Coronary artery (tissue), 2 donors: ENCODE data around the gene SUPT7L.

ENCODE experiments used
- DNase-seq: peaks from one replicate; pipeline ENCODE4 v3.0.0-alpha.2; 2017; ENCODE audit warnings: low spot score
- H3K27ac ChIP-seq, 2 donors: fragments of 200-600 bp; sonication (generic); one replicate each; pipeline ENCODE4 v1.5.1; 2016 to 2019
- H3K4me3 ChIP-seq: fragments of 200-600 bp; sonication (generic); 2 replicates; pipeline ENCODE4 v1.5.1; 2016; ENCODE audit warnings: mild to moderate bottlenecking, moderate library complexity
- TF ChIP-seq, protein P1 (sequence below): fragments of 200-600 bp; sonication (generic); IDR thresholded peaks from one replicate; pipeline ENCODE4 v1.5.1; 2019; ENCODE audit warnings: antibody characterized with exemption

Gene SUPT7L

GRCh38 chr2:27667446-27667845 is 4.0 kb upstream of the SUPT7L start:
- DNase-seq, result no peak
- Histone ChIP-seq H3K27ac (no peak overlapping the region), H3K4me3 (no peak overlapping the region)
- TF ChIP-seq, protein P1, sequence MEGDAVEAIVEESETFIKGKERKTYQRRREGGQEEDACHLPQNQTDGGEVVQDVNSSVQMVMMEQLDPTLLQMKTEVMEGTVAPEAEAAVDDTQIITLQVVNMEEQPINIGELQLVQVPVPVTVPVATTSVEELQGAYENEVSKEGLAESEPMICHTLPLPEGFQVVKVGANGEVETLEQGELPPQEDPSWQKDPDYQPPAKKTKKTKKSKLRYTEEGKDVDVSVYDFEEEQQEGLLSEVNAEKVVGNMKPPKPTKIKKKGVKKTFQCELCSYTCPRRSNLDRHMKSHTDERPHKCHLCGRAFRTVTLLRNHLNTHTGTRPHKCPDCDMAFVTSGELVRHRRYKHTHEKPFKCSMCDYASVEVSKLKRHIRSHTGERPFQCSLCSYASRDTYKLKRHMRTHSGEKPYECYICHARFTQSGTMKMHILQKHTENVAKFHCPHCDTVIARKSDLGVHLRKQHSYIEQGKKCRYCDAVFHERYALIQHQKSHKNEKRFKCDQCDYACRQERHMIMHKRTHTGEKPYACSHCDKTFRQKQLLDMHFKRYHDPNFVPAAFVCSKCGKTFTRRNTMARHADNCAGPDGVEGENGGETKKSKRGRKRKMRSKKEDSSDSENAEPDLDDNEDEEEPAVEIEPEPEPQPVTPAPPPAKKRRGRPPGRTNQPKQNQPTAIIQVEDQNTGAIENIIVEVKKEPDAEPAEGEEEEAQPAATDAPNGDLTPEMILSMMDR, result no peak

DNA sequence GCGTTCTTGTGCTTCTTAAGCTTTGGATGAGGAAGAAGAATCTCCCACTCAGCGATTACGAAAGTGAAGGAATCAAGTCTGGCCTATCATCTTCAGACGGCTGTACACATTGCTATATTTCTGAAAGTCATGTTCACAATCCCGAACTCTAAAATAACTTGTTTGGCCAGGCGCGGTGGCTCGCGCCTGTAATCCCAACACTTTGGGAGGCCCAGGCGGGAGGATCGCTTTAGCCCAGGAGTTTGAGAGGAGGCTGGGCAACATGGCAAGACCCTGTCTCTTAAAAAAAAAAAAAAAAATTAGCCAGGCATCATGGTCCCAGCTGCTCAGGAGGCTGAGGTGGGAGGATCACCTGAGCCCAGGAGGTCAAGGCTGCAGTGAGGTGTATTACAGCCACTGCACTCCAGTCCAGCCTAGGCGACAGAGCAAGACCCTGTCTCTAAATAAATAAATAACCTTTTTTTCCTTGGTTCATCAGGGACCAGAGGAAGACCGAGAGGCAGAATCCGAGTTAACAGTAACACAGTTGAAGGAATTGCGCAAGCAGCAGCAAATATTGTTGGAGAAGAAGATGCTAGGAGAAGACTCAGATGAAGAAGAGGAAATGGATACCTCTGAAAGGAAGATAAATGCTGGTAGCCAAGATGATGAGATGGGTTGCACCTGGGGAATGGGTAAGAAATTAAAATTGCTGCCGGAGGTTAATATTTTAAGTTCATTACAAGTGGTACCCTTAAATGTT is 1.4 kb upstream of the SUPT7L start:
- DNase-seq, result no peak
- H3K27ac ChIP-seq, result no peak overlapping the region

GRCh38 chr2:27664154-27664574 is 750 bp upstream of the SUPT7L start:
- H3K27ac ChIP-seq, result peak overlapping the region; percentile 79 to 95
- DNase-seq, result no peak
- TF ChIP-seq, protein P1, result no peak

More for the DNA sequence above, 1.4 kb upstream of the SUPT7L start:
- peak overlapping the region; percentile 89 for H3K4me3 ChIP-seq
- TF ChIP-seq, protein P1, result no peak

DNA sequence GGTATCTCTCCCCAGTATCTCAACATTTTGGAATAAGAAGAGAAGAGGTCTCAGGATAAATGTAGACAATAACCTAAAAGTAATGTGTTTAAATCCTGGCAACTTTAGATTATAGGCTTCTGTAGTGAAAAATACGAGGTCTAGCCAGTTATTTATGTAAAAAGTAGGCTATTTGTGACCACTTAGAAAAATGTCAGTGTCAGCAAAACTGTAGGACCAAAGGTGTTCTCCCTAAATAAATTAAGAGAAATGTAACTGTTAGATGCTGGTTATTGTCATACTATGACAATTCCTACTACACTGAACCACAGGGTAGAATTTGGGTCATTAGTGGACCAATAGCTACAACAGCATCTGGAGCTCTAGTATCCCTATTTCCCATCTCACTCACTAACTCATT is 2.0 kb downstream of the SUPT7L start:
- TF ChIP-seq, protein P1, result no peak
- Histone ChIP-seq H3K27ac (no peak overlapping the region), H3K4me3 (no peak overlapping the region)
- DNase-seq, result no peak

More at GRCh38 chr2:27664154-27664574, 750 bp upstream of the SUPT7L start:
- peak overlapping the region; percentile 89 for H3K4me3 ChIP-seq

- H3K27ac ChIP-seq, result no peak overlapping the region
- TF ChIP-seq, protein P1, result no peak
- no peak for DNase-seq
- H3K4me3 ChIP-seq, result no peak overlapping the region
Measured at GRCh38 chr2:27655155-27655951, 8.1 kb downstream of the SUPT7L start.

DNA sequence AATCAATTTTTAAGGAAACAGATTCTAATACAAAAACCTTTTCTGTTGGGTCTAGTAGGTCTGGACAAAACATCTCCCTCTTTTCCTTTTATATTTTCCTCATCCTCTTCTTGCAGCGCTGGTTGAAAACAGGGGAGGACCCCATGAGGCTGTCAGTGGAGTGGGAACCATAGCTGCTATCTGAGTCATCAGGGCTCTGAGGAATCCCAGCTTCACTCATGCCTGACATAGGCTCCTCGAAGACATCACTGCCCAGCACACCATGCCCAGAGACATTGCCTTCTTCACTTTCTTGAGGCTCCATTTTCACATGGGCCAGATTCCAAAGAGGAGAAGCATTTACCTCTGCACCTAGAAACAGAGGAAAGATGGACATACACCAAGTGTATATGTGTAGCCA is 10.0 kb downstream of the SUPT7L start:
- DNase-seq, result no peak
- TF ChIP-seq, protein P1, result no peak
- Histone ChIP-seq H3K27ac (no peak overlapping the region), H3K4me3 (no peak overlapping the region)
